SU-DHL-6 (cell line): ENCODE results near the gene CAMK1D.

Experiments
- EZH2phosphoT487 ChIP-seq: fragments of 200-600 bp; sonication (generic), shearing (Covaris generic); conservative IDR thresholded peaks from 2 replicates; pipeline ENCODE4 v1.6.1; 2018; ENCODE audit warnings: mild to moderate bottlenecking, antibody characterized with exemption, low read length, moderate library complexity, mixed read lengths
- TF ChIP-seq, protein P1 (sequence below): fragments of 200-600 bp; sonication (generic); IDR thresholded peaks from one replicate; pipeline ENCODE4 v1.5.1; 2017; ENCODE audit warnings: antibody characterized with exemption, mild to moderate bottlenecking, low read length, moderate library complexity; ENCODE audit not compliant: insufficient read depth, poor library complexity, severe bottlenecking

DNA sequence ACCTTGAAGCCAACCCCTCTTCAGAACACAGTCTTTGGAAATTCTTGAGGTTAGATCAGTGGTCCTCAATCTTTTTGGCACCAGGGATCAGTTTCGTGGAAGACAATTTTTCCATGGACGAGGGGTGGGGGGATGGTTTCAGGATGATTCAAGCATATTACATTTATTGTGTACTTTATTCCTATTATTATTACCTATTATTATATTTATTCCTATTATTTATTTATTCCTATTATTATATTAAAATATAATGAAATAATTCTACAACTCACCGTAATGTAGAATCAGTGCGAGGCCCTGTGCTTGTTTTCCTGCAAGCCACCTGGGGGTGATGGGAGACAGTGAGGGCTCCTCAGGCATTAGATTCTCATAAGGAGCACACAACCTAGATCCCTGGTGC lies 17.9 kb downstream of the CAMK1D start:
- TF ChIP-seq, protein P1, sequence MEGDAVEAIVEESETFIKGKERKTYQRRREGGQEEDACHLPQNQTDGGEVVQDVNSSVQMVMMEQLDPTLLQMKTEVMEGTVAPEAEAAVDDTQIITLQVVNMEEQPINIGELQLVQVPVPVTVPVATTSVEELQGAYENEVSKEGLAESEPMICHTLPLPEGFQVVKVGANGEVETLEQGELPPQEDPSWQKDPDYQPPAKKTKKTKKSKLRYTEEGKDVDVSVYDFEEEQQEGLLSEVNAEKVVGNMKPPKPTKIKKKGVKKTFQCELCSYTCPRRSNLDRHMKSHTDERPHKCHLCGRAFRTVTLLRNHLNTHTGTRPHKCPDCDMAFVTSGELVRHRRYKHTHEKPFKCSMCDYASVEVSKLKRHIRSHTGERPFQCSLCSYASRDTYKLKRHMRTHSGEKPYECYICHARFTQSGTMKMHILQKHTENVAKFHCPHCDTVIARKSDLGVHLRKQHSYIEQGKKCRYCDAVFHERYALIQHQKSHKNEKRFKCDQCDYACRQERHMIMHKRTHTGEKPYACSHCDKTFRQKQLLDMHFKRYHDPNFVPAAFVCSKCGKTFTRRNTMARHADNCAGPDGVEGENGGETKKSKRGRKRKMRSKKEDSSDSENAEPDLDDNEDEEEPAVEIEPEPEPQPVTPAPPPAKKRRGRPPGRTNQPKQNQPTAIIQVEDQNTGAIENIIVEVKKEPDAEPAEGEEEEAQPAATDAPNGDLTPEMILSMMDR = no peak
- TF ChIP-seq EZH2phosphoT487 = no peak
